BE2C (cell line): ENCODE results near the gene CXorf49B.
"Not testable (repeated sequence)": the region's sequence is repeated elsewhere in the genome, so short reads cannot be mapped to it uniquely, and the experiment has no call there.

Experiments used
- DNase-seq: peaks from one replicate; pipeline ENCODE4 v3.0.0-alpha.2; 2020
- H3K27me3 ChIP-seq: fragments of 250-450 bp; sonication (Bioruptor Pico); 2 replicates; pipeline ENCODE4 v1.5.1; 2020; ENCODE audit warnings: mild to moderate bottlenecking
- H3K36me3 ChIP-seq: fragments of 250-450 bp; sonication (Bioruptor Pico); 2 replicates; pipeline ENCODE4 v1.5.1; 2020; ENCODE audit warnings: mild to moderate bottlenecking
- H3K4me1 ChIP-seq: fragments of 250-450 bp; sonication (Bioruptor Pico); 2 replicates; pipeline ENCODE4 v1.5.1; 2020
- H3K4me3 ChIP-seq: 2 replicates; pipeline ENCODE4 v1.5.1; 2011; ENCODE audit warnings: low read depth, low read length
- H3K9me3 ChIP-seq: fragments of 250-450 bp; sonication (Bioruptor Pico); 2 replicates; pipeline ENCODE4 v1.5.1; 2020
- CTCF ChIP-seq: IDR thresholded peaks from 2 replicates; pipeline ENCODE4 v1.5.1; 2012; ENCODE audit warnings: mild to moderate bottlenecking, low read depth, low read length

Gene CXorf49B

GRCh38 chrX:71784348-71784983 is 21.3 kb downstream of the CXorf49B start:
- H3K36me3 ChIP-seq, H3K4me3 ChIP-seq, H3K9me3 ChIP-seq: not testable (repeated sequence)

GRCh38 chrX:71806450-71806849 is 43.3 kb downstream of the CXorf49B start:
- not testable (repeated sequence) for H3K9me3 ChIP-seq, DNase-seq, H3K4me1 ChIP-seq, H3K36me3 ChIP-seq, H3K27me3 ChIP-seq, H3K4me3 ChIP-seq

More at GRCh38 chrX:71784348-71784983, 21.3 kb downstream of the CXorf49B start:
- not testable (repeated sequence) for H3K4me1 ChIP-seq, H3K27me3 ChIP-seq, DNase-seq

GRCh38 chrX:71809886-71810285 is 46.7 kb downstream of the CXorf49B start:
- no peaks in the 10 kb centered on the region for H3K9me3 ChIP-seq
- H3K36me3 ChIP-seq: no peaks in the 10 kb centered on the region
- peak; percentile 44 for DNase-seq
- peak overlapping the region; percentile 35 for H3K4me3 ChIP-seq
- no peak for TF ChIP-seq CTCF
- H3K27me3 ChIP-seq: no peaks in the 10 kb centered on the region
- H3K4me1 ChIP-seq: no peaks in the 10 kb centered on the region

GRCh38 chrX:71814123-71814912 is 51.2 kb downstream of the CXorf49B start:
- no peak for DNase-seq
- Histone ChIP-seq H3K27me3 (no peaks in the 10 kb centered on the region), H3K4me1 (no peaks in the 10 kb centered on the region), H3K4me3 (no peak overlapping the region), H3K9me3 (no peaks in the 10 kb centered on the region), H3K36me3 (no peaks in the 10 kb centered on the region)
- TF ChIP-seq CTCF: no peak

- Histone ChIP-seq H3K4me3 (no peak overlapping the region), H3K36me3 (no peaks in the 10 kb centered on the region), H3K9me3 (no peaks in the 10 kb centered on the region), H3K4me1 (no peaks in the 10 kb centered on the region), H3K27me3 (no peaks in the 10 kb centered on the region)
- DNase-seq: no peak
- no peak for TF ChIP-seq CTCF
Observed at GRCh38 chrX:71815121-71815905, 52.2 kb downstream of the CXorf49B start.

GRCh38 chrX:71815906-71816156 is 52.7 kb downstream of the CXorf49B start:
- no peak for DNase-seq
- Histone ChIP-seq H3K4me1 (no peaks in the 10 kb centered on the region), H3K36me3 (no peaks in the 10 kb centered on the region), H3K4me3 (no peak overlapping the region), H3K27me3 (no peaks in the 10 kb centered on the region), H3K9me3 (no peaks in the 10 kb centered on the region)
- TF ChIP-seq CTCF: no peak
